Pancreas (tissue), 10 donors: ENCODE results near the gene PROSER2. TPM values are rescaled to one million over a fixed set of nuclear protein-coding genes. Genes with fewer than 3 reads are reported as not detected.

Source experiments
- ATAC-seq, 4 donors: fragments of 200-7000 bp; cut with Tn5 transposase; one replicate each; pipeline versions ENCODE4 v1.8.0 to v1.9.1; 2020; ENCODE audit warnings: mild to moderate bottlenecking in 4 of 4, moderate library complexity in 4 of 4
- DNase-seq, 6 donors: peaks; one replicate each; pipeline ENCODE4 v3.0.0-alpha.2; 2020
- FAIRE-seq: peaks from 2 replicates; lab custom pipeline; 2012; peaks lifted over from hg19 to GRCh38; lab: Jason Lieb, UNC
- H3K27ac ChIP-seq, 4 donors: fragments of 200-600 bp; sonication (generic); 1 replicate in 3 of 4; 2 replicates in 1 of 4; pipeline versions ENCODE4 v1.5.0 to v1.8.0; 2020
- H3K27me3 ChIP-seq, 4 donors: fragments of 200-600 bp; one replicate each; pipeline ENCODE4 v1.8.0; 2021
- H3K36me3 ChIP-seq, 3 donors: fragments of 200-600 bp; sonication (generic) in 1 of 3; one replicate each; pipeline versions ENCODE4 v1.5.0 to v1.8.0; 2020 to 2021
- H3K4me1 ChIP-seq, 3 donors: fragments of 200-600 bp; one replicate each; pipeline ENCODE4 v1.8.0; 2021
- H3K4me3 ChIP-seq, 4 donors: fragments of 200-600 bp; sonication (generic) in 2 of 4; one replicate each; pipeline versions ENCODE4 v1.5.0 to v1.8.0; 2020 to 2021
- H3K9me3 ChIP-seq, 4 donors: fragments of 200-600 bp; one replicate each; pipeline ENCODE4 v1.8.0; 2021
- WGBS, 2 donors: extraction: QIAGEN DNeasy Blood & Tissue Kit; methylation state at CpG; one replicate each; pipeline ENCODE4 v1.1.7; 2013; 5-methylcytosine and 5-hydroxymethylcytosine counted together
- intact Hi-C, 3 donors: fragments of 100-400 bp; cut with DNase I; formaldehyde crosslinking; loops; one replicate each; pipeline versions ENCODE4 v1.11.1 to v1.14.2; 2022
- polyA plus RNA-seq, 2 donors: library from polyadenylated mRNA; stranded (reverse); fragments of 200-250 nt; gene quantifications; one replicate each; pipeline ENCODE4 v1.2.3, GENCODE V29; 2013
- total RNA-seq, 6 donors: library from RNA; stranded (reverse); fragmentation: NEBNext Ultra II Directional in 4 of 6; extraction: Animal tissue kit (Norgen Biotek cat#: 25700) in 4 of 6; gene quantifications; one replicate each; pipeline versions ENCODE4 v1.2.1 to v1.2.4, GENCODE V29; 2021 to 2023
- TF ChIP-seq, protein P1 (sequence below), 4 donors: fragments of 200-600 bp; sonication (generic) in 3 of 4; IDR thresholded peaks; one replicate each; pipeline versions ENCODE4 v1.5.0 to v1.8.0; 2021; ENCODE audit warnings: antibody characterized with exemption in 4 of 4
- donor health status: healthy with polysubstance abuse.
- donor health status: DM: no; HTN: no; CAD: no; lungs with moderate emphysema.
- donor health status: DM: no; HTN: no; CAD: no.
- donor health status: control.
- donor health status: control.
- donor health status: Bipolar disorder and iron deficiency.
- donor health status: DM: yes; HTN: yes; CAD: no.
- donor health status: DM: no; HTN: no; CAD: no.
- donor health status: DM: no; HTN: no; CAD: no.
- donor health status: DM: yes; HTN: yes; CAD: no.

PROSER2 gene
- total and polyA plus RNA-seq, 8 donors = 5.7 to 21.2 (median 11.0) TPM

DNA sequence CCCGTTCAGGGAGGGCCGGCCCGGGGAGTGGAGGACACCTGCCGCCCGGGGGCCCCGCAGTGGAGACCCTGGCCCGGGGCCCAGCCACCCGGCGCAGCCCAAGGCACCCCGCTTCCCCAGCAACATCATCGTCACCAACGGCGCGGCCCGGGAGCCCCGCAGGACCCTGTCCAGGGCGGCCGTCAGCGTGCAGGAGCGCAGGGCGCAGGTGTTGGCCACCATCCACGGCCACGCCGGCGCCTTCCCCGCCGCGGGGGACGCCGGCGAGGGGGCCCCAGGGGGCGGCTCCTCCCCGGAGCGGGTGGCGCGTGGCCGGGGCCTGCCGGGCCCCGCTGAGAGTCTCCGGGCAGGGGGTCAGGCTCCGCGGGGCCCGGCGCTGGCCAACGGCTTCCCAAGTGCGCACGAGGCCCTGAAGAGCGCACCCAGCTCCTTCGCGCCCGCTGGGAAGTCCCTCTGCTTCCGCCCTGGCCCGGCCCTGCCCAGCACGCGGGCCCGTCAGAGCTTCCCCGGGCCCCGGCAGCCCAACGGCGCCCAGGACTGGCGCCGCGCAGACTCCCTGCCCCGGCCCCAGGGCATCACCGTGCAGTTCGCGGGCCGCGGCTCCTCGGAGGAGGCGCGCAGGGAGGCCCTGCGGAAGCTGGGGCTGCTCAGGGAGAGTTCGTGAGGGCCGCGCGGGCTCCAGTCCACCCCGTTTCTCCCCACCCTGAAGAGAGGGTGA is 46.7 kb downstream of the PROSER2 start:
- Histone ChIP-seq H3K4me3 (no peak overlapping the region), H3K27ac (no peak overlapping the region), H3K27me3 (no peaks in the 10 kb centered on the region), H3K4me1 (peaks cover 3 to 4% (median 3%) of the 10 kb centered on the region in 3 donors), H3K9me3 (no peaks in the 10 kb centered on the region), H3K36me3 (peaks cover 0 to 26% (median 0%) of the 10 kb centered on the region in 3 donors)
- ATAC-seq (no peak), DNase-seq (no peak), FAIRE-seq (no peak)
- 83 to 85% methylated on average over 65 to 78 of the region's 78 CpGs for WGBS, 2 donors
- intact Hi-C loops = no loop called here
- TF ChIP-seq, protein P1, sequence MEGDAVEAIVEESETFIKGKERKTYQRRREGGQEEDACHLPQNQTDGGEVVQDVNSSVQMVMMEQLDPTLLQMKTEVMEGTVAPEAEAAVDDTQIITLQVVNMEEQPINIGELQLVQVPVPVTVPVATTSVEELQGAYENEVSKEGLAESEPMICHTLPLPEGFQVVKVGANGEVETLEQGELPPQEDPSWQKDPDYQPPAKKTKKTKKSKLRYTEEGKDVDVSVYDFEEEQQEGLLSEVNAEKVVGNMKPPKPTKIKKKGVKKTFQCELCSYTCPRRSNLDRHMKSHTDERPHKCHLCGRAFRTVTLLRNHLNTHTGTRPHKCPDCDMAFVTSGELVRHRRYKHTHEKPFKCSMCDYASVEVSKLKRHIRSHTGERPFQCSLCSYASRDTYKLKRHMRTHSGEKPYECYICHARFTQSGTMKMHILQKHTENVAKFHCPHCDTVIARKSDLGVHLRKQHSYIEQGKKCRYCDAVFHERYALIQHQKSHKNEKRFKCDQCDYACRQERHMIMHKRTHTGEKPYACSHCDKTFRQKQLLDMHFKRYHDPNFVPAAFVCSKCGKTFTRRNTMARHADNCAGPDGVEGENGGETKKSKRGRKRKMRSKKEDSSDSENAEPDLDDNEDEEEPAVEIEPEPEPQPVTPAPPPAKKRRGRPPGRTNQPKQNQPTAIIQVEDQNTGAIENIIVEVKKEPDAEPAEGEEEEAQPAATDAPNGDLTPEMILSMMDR (IDR thresholded peaks at IDR 0.05) = no peak

DNA sequence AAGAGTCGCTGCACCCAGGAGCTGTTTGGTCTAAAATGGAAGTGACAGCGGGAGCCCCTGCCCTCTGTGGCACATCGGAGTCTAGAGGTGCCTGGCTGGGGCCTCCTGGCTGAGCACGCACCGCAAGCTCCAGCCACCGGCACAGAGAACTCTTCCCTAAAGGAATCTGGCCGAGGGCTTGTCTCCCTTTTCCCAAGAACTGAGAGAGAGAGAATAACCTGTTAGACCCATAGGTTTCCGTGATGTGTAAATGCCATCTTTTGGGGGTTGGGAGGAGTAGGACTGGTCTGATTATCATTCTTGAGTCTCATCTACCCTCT is 47.3 kb downstream of the PROSER2 start:
- no peak for FAIRE-seq
- intact Hi-C loops = no loop called here
- TF ChIP-seq, protein P1 (IDR thresholded peaks at IDR 0.05) = no peak
- 87 to 90% methylated on average over 8 of the region's 8 CpGs for WGBS, 2 donors
- H3K4me3 ChIP-seq = no peak overlapping the region
- no peaks in the 10 kb centered on the region for H3K27me3 ChIP-seq
- peaks cover 0 to 26% (median 0%) of the 10 kb centered on the region in 3 donors for H3K36me3 ChIP-seq
- no peak overlapping the region for H3K27ac ChIP-seq
- H3K9me3 ChIP-seq = no peaks in the 10 kb centered on the region
- DNase-seq = no peak
- H3K4me1 ChIP-seq = peaks cover 8 to 9% (median 9%) of the 10 kb centered on the region in 3 donors
- no peak for ATAC-seq

DNA sequence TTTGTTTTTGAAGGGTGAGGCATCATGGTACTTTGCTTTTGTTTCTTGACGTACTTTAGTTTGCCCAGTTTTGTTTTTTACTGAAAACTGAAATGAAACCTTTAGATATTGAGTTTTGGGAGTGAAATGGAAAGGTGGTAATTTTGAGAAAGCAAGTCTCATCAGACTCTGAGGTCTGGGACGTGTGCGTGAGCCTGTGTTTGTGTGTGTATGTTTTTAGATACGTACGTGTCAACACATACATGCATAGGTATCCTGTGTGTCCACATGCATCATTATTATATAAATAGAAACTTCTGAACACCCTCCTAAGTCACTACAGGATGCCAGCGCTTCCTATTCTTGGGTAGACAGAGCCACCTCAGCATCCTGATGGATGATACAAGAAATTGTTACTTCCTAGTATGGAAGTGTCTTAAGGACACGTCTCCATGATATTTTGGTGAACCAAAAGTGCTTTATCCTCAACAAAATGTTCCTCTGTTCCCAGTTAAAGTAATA is 47.8 kb downstream of the PROSER2 start:
- ATAC-seq (no peak), DNase-seq (peak in 1 of 6 donors; percentile 14), FAIRE-seq (no peak)
- TF ChIP-seq, protein P1 (IDR thresholded peaks at IDR 0.05) = no peak
- WGBS, 2 donors = 89 to 91% methylated on average over 7 of the region's 7 CpGs
- Histone ChIP-seq H3K36me3 (peaks cover 0 to 25% (median 0%) of the 10 kb centered on the region in 3 donors), H3K9me3 (no peaks in the 10 kb centered on the region), H3K27ac (no peak overlapping the region), H3K4me3 (no peak overlapping the region), H3K27me3 (no peaks in the 10 kb centered on the region), H3K4me1 (peaks cover 14 to 15% (median 14%) of the 10 kb centered on the region in 3 donors)
- intact Hi-C loops = no loop called here

DNA sequence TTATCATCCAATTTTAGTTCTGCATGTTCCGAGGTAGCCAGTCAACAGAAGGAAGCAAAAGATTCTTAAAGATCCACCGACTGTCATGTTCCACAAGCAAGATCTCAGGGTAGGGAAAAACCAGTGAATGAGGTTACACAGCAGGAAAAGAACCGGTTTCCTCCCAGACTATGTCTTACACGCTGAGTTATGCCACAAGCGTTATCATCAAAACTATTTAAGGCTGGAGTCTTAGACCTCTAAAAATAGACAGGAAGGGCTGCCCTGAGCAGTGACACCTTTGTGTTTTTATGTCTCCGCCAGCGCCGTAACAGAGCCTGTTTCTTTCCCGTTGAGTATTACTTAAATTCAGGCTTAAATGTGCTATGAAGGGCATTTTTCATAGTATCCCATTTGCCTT is 48.3 kb downstream of the PROSER2 start:
- no peak overlapping the region for H3K4me3 ChIP-seq
- peaks cover 0 to 20% (median 0%) of the 10 kb centered on the region in 3 donors for H3K36me3 ChIP-seq
- peaks cover 14 to 20% (median 17%) of the 10 kb centered on the region in 3 donors for H3K4me1 ChIP-seq
- WGBS, 2 donors = 81 to 82% methylated on average over 9 of the region's 9 CpGs
- no peak for DNase-seq
- H3K27me3 ChIP-seq = no peaks in the 10 kb centered on the region
- TF ChIP-seq, protein P1 (IDR thresholded peaks at IDR 0.05) = no peak
- no peak for FAIRE-seq
- intact Hi-C loops = no loop called here
- no peak for ATAC-seq
- H3K9me3 ChIP-seq = no peaks in the 10 kb centered on the region
- H3K27ac ChIP-seq = no peak overlapping the region
